HFF-Myc (cell line): ENCODE results near the gene DLGAP1.

Experiments
- DNase-seq: peaks from one replicate; pipeline ENCODE4 v3.0.0-alpha.2; 2011; ENCODE audit warnings: low read depth; ENCODE audit errors: extremely low read depth
- H3K4me3 ChIP-seq: replicated peaks from 2 replicates; pipeline ENCODE4 v1.5.1; 2011; ENCODE audit warnings: low read depth, mild to moderate bottlenecking, control low read depth, low read length
- TF ChIP-seq, protein P1 (sequence below): IDR thresholded peaks from 2 replicates; pipeline ENCODE4 v1.5.1; 2012; ENCODE audit warnings: mild to moderate bottlenecking, low read depth, low read length, control low read depth; ENCODE audit errors: missing control alignments

The DLGAP1 gene

DNA sequence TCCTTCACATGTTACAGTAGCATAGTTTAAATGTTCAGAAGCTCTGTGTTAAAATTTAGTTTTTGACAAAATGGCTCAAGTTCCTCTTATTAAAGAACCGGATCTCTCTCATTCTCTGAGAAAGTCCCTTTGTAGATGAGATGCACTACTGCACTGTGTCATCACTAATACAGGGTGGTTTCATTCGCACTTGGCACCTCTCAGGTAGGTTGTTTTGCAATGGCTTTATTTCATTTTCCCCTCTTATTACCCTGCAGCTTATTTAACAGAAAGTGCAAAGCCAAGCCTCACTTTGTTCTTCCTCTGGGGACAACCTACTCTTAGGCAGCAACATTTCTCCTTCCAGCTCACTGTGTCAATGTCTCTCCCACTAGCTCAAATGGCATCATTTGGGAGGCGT is 185.1 kb downstream of the DLGAP1 start:
- no peak overlapping the region for H3K4me3 ChIP-seq
- TF ChIP-seq, protein P1, sequence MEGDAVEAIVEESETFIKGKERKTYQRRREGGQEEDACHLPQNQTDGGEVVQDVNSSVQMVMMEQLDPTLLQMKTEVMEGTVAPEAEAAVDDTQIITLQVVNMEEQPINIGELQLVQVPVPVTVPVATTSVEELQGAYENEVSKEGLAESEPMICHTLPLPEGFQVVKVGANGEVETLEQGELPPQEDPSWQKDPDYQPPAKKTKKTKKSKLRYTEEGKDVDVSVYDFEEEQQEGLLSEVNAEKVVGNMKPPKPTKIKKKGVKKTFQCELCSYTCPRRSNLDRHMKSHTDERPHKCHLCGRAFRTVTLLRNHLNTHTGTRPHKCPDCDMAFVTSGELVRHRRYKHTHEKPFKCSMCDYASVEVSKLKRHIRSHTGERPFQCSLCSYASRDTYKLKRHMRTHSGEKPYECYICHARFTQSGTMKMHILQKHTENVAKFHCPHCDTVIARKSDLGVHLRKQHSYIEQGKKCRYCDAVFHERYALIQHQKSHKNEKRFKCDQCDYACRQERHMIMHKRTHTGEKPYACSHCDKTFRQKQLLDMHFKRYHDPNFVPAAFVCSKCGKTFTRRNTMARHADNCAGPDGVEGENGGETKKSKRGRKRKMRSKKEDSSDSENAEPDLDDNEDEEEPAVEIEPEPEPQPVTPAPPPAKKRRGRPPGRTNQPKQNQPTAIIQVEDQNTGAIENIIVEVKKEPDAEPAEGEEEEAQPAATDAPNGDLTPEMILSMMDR: no peak

DNA sequence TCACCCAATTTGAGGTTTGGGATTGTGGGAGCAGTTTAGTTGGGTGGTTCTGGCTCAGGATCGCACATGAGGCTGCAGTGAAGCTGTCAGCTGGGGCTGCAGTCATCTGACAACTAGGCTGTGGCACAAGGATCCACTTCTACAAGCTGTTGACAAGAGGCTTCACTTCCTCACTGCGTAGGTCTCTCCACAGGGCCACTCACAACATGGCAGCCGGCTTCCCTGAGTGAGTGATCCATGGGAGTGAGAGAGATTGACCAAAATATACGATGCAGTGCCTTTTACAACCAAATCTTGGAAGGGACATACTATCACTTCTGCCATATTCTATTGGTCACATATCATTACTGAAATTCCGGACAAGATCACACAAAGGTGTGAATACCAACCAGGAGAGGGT is 187.5 kb downstream of the DLGAP1 start:
- H3K4me3 ChIP-seq: no peak overlapping the region
- TF ChIP-seq, protein P1: no peak
- DNase-seq: no peak

More for the DNA sequence above, 185.1 kb downstream of the DLGAP1 start:
- DNase-seq: no peak

DNA sequence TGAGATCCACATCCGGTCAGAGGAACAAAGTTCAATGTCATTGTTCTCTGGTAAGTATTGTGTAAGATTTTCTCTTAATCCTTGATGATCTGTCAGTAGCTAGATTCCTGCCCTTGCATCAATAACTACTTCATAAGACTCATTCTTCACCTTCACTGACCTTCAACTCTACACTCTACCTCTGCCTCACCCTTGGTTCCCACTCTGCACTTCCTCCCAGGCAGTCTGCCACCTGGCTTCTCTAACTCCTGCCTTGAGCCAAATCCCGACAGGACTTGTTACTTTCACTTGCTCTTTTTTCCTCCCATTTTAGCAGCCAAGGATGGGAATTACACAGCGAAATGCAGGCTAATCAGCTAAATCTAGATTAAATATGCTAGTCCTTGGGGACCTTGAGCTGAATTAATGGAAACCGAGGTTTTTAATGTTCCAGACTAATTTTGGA is 190.7 kb downstream of the DLGAP1 start:
- H3K4me3 ChIP-seq: no peak overlapping the region
- TF ChIP-seq, protein P1: no peak
- no peak for DNase-seq

DNA sequence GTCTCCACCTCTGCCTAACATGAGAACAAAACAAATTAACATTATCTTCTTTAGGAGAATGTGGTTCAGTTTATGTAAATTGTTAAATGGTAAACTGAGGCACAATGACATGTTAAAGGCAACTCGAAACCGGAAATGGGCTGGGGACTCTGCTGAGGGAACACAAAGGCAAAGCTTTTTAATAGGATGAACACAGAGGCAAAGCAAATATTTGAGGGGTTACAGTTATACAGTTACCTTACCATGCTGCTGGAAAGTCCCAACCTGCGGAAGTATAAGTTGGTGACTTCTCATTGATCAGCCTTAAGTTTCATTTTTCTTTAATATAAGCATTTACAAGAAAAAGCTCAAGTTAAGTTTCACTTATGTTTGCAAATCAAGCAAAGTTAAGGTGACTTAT is 195.0 kb downstream of the DLGAP1 start:
- TF ChIP-seq, protein P1: no peak
- H3K4me3 ChIP-seq: no peak overlapping the region
- DNase-seq: no peak

DNA sequence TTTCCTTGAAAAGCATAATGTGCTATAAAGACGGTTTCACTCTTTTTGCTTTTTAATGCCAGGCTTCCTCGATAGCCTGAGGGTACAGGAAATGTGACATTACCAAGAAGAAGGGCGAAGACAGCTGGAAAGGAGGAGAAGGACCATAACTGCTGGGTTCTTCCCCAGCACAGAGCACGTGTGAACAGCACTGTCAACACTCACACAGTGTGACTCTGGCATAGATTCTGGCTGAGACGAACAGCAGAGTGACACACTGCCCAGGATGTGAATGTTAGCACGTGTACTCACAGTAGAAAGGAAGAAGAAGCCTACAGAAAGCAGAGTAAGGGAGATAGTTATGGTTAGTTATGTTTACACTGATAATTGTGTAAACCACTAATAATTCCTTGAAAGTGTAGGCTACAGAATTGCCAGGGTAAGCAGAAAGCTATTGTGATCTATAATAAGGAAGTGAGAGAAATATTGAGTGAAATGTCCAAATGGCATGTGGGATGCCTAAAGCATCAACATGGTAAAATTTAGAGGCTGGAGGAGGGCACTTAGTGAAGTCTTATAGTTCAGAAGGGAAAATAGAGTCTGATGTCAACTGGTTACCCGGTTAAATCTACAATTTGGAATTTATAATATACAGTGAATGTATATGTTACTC is 198.2 kb downstream of the DLGAP1 start:
- DNase-seq: no peak
- TF ChIP-seq, protein P1: no peak
- no peak overlapping the region for H3K4me3 ChIP-seq

DNA sequence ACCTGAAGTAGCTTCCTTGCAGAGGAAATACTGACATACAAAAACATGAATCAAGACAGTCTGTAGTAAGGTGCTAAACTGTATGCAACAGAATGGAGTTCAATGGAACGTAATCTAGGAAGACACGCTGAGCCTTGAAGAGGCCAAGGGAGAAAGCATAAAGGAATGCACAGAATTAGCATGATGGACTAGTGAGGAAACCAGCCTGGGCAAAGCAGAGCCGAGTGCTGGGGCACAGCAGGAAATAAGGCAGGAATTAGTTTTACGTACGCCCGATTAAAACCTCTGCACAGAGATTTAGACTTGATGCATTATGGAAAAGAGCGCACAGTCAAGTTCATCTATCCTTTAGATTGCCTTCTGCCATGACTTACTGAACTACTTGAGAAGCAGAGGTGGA is 200.3 kb downstream of the DLGAP1 start:
- no peak for DNase-seq
- TF ChIP-seq, protein P1: no peak
- no peak overlapping the region for H3K4me3 ChIP-seq

DNA sequence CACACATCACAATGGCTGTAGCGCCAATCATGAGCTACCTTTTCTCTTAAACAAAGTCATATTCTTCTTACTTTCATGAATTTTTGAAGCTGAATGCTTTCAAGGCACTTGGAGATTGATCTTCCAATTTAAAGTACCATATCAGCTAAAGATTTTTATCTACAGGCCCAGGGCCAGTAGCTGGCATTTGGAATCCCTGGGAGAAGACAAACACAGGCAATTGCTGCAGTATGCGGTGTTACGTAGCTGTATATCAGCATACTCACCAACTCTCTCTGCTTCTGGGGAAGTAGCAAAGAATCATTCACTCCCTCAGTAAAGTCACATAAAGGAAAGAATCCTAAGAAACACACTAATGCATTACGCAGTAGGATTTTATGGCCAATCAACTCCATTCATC is 202.3 kb downstream of the DLGAP1 start:
- TF ChIP-seq, protein P1: no peak
- no peak overlapping the region for H3K4me3 ChIP-seq
- no peak for DNase-seq
